ENCODE results near the gene LAMC1.

LAMC1 gene

DNA sequence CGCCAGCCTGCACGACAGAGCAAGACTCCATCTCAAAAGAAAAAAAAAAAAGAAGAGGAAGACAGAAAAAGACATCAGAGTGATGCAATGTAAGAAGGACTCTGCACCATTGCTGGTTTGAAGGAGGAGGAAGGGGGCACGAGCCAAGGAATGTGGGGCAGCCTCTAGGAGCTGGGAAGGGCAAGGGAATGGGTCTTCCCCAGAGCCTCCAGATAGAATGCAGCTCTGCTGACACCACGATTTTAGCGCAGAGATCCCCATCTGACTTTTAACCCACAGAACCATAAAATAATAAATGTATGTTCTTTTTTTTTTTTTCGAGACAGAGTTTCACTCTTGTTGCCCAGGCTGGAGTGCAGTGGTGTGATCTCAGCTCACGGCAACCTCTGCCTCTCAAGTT is 129.0 kb downstream of the LAMC1 start:
- no peak for DNase-seq

DNA sequence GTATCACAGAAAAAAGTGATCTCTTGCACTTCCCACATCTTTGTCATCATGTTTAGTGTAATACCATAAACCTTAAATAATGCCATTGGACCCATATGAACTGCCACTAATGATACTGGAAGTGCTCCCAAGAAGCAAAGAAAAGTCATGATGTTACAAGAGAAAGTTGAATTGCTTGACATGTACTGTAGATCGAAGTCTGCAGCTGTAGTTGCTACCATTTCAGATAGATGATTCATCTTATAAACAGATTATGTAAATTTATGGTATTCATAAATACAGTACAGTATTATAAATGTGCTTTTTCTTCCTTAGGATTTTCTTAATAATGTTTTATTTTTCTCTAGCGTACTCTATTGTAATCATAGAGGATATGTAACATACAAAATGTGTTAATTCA is 132.7 kb downstream of the LAMC1 start:
- no peak for DNase-seq

DNA sequence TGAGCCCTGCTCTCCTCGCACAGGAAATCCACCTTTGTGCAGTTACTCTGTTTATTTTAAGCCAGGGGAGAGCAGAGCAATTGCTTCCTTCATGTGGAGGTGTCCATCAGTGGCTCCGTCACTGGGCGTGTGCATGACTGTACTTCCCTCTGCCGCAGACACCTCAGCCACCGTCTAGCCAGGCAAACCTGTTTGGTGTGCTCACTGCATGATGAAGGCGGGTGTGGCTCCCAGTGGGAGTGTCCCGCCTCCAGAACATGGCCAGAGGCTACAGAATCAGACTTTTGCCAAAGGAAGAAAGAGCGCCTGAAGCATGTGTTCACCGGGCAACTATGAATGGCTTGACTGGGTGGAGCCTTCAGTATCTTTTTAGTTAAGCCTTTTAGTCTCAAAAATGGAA is 136.7 kb downstream of the LAMC1 start:
- DNase-seq: no peak

DNA sequence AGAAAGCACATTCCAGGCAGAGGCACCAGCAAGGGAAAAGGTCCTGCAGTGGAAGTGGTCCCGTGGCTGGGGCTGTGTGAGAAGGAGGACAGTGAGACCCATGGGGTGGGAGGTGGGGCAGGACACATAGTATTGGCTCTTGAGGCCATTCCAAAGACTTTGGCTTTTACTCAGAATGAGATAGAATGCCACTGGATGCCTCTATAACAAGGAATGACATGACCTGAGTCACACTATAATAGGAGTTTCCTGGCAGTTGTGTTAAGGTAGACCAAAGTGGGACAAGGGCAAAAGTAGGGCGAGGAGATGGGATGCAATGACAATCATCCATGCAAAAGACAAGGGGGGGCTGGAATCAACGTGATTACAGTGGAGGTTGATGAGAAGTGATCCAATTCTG is 138.2 kb downstream of the LAMC1 start:
- no peak for DNase-seq

DNA sequence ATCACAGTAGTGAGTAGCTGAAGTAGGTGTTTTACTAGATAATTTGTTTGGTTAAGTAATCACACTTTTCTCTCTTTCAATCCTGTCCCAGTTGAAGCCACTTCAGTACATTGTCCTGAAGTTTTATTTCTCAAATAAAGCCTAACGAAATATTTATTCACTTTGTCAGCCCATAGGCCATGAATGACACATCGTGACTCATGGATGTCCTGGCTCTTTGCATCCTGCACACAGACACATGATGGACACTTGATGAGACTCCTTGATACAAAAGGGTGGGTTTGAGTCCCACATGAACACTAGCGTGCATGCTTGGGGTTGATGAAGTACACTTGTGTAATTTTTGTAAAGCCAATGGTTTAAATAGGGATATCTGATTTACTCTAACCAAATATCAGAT is 140.1 kb downstream of the LAMC1 start:
- DNase-seq: no peak

DNA sequence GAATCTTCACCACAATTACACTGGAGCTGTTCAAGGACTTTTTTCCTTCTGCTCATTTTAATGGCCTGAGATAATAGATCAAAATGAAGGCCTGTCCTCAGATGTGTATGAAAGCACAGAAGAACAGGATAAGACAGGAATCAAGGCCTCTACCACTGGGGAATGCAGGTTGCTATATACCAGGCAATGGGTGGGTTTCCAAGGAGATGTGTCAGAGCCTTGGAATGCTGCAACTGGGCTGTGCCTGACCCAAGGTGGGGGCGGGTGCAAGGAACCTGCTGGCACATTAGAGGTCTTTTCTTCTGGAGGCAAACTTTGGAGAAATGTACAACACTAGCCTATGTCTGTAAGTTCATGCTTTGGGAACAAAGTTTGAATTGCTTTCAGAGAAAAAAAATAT is 141.1 kb downstream of the LAMC1 start:
- no peak for DNase-seq

DNA sequence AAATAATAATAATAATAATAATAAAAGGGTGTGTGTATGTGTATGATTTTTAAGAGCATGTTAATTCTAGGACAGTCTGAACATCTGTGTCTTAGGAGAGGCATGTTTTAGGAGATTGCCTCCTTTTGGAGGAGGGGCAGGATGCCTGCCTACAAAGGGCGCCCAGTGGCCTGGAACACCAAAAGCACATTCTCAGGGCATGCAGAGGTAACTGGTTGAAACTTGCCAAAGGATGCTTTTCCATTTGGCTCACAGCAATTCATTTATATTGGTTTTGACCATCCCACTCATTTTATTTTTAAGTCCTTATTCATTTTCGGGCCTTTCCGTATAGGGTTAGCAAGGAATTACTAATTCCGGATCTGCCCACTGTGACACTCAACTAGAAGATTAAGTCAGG is 141.7 kb downstream of the LAMC1 start:
- DNase-seq: no peak

DNA sequence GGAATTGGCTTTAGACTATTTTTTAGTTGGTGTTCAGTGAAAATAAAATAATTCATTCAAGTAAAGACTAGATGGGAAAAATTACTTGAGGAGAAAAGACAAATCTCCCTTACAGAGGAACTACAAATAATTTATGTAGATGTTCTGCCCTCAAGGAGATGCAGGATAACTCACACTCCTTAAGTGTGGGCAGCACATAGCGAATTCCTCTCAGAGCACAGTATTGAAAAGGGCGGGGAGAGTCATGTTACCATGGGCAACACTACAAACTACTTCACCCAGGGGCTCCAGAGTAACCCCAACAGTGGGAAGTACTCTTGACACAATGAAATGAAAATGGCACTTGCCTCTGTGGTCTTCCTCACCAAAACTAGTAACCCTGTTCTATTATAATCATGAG is 142.2 kb downstream of the LAMC1 start:
- DNase-seq: no peak

DNA sequence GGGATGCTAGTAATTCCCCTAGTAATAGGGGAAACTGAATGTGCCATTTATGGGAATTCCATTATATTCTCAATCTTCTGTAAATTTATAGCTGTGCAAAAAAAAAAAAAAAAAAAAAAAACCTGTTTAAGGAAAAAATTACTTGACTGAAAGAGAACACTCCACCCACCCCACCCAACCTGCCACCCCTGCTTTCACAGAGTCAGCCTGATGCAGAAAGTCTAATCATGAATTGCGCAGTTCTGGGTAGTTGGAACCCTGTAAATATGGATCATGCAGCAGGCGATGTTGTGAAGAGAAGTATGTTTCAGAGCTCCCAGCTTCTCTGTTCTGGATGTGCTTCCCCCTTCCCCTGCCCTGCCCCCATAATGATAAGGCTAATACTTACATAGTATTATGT is 143.2 kb downstream of the LAMC1 start:
- no peak for DNase-seq

DNA sequence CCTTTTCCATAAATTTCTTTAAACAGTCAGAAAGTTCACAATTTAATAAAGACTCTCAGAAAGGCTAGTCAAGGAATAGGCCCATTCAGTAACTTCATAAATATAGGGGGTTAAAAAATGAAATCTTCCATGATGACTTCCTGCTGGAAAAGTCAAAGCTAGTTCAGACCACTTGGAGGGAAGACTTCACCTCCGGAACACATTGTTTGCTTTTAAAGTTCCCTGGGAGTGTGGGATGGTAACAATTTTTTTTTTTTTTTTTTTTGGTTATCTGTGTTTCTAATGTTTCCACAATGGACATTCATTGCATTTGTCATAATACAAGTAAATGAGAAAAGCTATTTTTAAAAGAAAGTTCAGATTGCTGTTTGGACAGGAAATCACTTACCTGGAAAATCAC is 144.5 kb downstream of the LAMC1 start:
- DNase-seq: no peak

DNA sequence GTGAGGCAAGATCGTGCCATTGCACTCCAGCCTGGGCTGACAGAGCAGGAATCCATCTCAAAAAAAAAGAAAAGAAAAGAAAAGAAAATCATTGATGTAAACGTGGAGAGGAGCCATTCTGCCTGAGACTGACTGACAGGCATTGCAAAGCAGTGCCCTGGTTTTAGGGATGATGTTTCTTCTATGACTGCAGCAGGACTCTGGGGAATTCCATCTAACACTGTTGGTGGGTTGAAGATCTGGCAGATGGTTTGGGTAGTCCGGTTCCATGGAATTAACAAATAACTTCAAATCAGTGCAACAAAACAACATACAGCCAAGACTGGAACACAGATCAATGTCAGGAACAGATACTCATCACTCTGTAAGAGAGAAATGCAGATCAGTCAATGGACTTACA is 145.1 kb downstream of the LAMC1 start:
- DNase-seq: no peak

DNA sequence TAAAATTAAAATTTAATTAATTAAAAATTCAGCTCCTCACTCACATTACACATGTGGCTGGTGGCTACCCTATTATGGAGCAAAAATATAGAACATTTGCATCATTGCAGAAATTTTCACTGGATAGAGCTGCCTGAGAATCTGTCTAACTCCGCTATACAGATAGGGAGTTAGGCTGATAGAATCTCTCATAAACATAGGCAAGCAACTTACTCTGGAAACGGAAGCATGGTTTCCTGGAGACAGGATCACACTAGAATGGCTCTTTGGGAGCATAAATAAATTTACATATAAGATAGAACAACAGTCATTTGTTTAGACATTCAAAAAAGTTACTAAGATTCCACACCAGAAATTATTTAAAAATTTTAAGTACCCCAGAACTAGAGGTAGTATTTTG is 150.6 kb downstream of the LAMC1 start:
- no peak for DNase-seq

DNA sequence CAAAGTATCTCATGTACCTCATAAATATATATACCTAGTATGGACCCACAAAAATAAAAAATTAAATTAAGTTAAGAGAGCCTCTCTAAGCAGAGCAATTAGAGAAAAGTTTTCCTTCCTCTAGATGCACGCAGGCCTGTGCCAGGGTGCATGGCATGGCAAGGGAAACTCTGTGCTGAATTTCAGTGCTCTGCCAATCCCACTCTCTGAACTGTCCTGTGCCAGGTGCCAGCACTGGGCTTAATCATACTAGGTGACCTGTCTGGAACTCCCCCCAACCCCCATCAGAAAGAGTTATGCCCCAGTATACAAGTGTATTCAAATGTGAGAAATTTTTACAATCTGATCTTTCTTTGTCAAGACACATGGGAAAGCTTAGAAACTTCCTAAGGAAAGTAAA is 152.4 kb downstream of the LAMC1 start:
- DNase-seq: no peak

DNA sequence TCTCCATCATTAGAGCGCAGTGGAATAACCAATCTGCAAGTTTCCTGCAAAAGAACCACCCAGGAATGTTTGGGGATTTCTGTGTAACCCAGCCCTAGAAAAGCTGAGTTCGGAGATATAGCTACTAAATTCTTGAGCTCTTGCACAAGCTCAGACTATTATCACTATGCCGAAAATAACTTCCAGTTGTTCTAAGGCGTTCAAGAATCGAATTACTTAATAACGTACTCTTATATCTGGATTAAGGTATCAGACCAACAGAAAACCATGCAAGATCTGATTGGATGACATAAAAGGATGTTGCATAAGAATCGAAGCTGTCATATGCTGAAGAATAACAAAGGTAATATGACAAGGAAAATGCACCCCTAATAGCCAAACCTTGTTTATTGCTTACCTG is 155.3 kb downstream of the LAMC1 start:
- DNase-seq: no peak

DNA sequence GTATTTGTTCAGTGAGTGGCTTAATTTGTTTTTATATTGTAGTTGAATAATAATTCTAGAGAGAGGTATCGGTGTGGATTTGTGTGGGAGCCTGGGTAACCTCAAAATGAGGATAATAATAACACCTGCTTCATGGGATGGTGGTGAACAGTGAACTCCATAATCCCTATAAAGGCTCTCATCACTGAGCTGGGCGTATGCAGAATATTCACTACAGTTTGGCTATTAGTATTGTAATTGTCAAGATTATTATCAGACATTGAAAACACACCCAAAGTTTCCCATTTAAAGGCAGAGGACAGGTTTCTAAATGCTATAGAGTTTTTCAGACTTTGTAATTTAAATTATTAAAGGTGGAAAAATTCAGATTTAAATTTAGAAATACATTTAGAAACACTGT is 155.8 kb downstream of the LAMC1 start:
- DNase-seq: no peak

DNA sequence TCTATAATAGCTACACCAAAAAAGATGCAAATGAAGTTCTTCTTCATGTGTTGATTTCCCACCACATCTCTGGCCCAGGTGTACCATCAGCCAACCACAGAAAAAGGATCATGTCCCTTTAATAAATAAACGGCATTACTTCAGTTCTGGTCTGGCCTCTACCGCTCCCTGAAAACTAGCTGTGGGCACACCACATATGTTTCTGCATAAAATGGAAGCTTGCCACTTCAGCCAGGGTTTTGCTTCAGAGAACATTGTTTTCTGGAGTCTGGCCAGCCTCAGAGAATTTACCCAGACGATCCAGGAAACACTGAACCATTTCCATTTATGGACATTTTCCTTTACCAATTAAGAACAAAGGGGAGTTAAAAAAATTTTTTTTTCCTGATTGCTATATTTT is 157.0 kb downstream of the LAMC1 start:
- DNase-seq: no peak

DNA sequence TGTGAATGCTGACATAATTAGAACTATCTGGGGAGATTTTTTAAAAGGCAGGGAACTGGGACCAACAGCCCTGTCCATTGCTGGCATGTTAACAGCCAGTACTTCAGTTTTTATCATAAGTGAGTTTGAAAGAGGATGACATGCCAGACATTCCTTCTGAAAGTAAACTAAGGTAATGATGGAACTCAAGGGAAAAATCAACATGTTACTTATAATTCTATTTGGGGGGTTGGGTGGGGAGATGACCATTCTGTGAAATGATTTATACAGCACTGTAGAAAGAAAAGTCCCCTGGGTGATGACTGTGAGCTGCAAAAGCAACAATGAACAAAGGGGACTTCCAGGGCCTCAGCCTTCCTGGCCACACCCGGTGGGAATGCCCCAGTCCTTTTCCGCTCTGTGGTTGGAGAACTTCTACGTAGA is 157.4 kb downstream of the LAMC1 start:
- no peak for DNase-seq

DNA sequence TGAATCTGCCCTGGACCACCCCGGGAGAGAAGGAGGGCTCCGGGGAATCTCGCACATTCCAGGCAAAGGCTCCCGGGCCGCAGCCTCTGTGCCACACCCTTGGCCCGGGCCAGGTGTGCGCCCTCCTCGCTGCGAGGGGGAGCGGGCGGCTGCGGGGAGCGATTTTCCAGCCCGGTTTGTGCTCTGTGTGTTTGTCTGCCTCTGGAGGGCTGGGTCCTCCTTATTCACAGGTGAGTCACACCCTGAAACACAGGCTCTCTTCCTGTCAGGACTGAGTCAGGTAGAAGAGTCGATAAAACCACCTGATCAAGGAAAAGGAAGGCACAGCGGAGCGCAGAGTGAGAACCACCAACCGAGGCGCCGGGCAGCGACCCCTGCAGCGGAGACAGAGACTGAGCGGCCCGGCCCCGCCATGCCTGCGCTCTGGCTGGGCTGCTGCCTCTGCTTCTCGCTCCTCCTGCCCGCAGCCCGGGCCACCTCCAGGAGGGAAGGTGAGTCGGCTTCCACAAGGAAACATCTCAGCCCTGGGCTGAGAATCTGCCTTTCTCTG is 162.8 kb downstream of the LAMC1 start, which contains the start of gene LAMC2:
LAMC2 (plus strand) TSS at position 324 of the 550 bp plus-strand sequence; CDS start at position 413, 89 bp downstream.
- DNase-seq: no peak

DNA sequence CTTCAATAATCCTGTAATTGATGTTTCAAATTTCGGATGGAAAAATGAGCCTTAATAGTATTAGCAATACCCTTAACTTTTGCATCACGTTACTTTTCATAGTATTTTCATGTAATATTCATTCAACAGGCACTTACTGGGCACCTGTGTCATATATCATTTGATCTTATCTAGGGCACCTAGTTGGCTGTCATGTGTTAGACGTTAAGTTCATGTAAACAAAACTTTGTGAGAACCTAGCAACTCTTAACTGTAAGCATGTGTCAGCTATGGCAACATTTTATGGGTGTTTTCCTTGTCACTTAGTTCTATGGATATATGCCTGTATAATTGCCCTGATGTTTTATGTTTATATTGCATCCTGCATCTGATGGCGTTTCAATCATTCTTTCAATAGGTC is 163.6 kb downstream of the LAMC1 start:
- DNase-seq: no peak

DNA sequence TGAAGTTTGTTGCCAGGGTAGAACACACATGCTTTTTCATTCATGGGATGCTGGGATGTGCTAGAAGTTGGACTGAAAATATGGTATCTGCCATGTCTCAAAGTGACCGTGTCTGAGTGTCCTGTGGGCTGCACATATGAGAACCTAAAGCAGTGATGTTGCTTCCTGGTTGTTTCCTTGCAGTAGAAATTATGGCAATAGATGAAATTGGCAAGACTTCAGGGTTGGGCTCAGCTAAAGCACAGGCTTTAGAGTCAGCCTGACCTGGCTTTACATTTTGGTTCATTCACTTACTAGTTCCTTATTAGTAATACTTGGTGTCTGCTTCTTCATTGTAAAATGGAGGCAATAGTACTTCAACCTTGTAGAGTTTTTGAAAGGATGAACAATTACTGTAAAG is 165.0 kb downstream of the LAMC1 start:
- DNase-seq: no peak

DNA sequence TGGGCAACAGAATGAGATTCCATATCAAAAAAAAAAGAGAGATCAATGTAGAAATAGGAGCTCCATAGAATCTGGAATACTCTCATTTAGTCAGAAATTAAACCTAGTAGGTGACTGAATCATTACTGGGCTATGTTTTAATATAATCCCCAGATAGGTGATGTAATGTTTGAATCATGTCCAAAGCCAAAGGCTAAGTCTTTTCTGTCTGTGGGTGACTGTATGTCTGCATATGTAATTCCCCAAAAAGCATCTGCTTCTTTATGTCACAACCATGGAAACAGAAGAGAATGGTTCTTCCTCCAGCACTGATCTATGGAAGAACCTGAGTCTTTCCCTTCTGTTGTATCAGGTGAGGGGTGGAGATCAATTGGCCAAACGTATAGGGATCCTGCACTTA is 168.6 kb downstream of the LAMC1 start:
- no peak for DNase-seq

DNA sequence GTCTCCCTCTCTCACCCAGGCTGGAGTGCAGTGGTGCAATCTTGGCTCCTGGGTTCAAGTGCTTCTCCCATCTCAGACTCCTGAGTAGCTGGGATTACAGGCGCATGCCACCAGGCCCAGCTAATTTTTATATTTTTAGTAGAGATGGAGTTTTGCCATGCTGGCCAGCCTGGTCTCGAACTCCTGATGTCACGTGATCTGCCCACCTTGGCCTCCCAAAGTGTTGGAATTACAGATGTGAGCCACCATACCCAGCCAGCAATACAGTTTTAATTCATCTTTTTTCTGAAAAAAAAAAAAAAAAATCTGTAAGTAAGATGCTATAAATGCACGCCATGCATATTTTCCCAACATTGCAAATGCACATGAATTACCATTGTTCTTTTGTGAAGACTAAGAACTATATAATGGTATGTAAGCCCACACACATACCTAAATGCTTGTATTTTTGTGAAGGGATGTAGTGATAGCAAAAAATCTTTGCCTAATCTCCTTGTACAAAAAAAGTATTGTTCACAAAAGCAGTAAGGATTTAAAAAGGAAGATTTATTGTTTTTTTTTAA is 170.8 kb downstream of the LAMC1 start:
- no peak for DNase-seq

DNA sequence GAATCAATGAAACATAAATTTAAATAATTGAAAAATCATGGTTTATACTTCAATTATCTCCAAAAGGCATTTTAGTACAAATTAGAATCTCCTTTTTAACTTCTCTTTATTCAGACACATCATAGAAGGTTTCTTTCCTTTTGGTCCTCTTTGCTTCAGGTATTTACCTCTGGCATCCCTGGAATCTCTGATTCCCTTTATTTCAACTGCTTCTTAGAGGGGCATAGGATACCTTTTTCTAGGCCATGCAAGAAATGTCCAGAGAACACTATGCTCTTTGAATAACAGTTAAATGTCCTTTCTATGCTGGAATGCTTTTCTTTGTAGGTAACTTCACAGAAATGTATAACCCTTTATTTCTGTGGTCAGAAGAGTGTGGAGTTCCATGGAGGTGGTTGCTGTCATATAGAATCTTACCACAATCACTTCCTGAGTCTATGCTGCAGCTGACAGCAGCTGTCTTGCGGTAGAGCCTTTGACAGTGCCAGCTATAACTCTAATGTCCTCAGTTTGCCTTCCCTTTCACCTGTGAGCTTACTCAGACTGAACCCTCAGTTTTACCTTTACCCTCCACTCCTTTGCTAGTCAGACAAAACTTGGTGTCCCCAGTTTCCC is 171.4 kb downstream of the LAMC1 start:
- DNase-seq: no peak

DNA sequence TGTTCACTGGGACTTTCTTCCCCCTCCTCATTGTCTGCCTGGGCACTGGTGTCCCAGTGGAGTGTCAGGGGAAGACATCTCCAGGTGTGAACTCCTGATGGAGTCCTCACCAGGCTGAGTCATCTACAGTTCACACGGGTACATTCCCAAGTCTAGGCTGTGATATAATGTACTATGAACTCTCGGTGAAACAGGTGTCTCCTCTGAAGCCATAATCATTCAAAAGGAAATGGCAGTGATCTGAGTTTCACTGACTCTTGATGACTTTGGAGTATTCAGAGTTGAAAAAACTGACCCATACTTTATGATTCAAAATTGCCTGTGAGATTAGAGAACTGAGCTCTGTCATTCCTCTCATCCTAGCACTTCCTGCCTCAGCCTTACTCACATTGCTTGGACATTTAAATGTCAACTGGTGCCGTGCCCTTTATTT is 171.9 kb downstream of the LAMC1 start:
- no peak for DNase-seq
